NB4 (cell line): ENCODE measurements around the gene STX19.

Experiments
- MYC ChIP-seq: IDR thresholded peaks from 2 replicates; pipeline ENCODE4 v1.6.1; 2011; ENCODE audit warnings: low read depth, low read length
- POLR2A ChIP-seq: IDR thresholded peaks from 2 replicates; pipeline ENCODE4 v1.6.1; 2011; ENCODE audit warnings: mild to moderate bottlenecking; ENCODE audit not compliant: insufficient read length; ENCODE audit errors: extremely low read depth
- TF ChIP-seq, protein P1 (sequence below): IDR thresholded peaks from one replicate; pipeline ENCODE4 v1.5.1; 2012; ENCODE audit warnings: low read depth, low read length

- TF ChIP-seq, protein P1, sequence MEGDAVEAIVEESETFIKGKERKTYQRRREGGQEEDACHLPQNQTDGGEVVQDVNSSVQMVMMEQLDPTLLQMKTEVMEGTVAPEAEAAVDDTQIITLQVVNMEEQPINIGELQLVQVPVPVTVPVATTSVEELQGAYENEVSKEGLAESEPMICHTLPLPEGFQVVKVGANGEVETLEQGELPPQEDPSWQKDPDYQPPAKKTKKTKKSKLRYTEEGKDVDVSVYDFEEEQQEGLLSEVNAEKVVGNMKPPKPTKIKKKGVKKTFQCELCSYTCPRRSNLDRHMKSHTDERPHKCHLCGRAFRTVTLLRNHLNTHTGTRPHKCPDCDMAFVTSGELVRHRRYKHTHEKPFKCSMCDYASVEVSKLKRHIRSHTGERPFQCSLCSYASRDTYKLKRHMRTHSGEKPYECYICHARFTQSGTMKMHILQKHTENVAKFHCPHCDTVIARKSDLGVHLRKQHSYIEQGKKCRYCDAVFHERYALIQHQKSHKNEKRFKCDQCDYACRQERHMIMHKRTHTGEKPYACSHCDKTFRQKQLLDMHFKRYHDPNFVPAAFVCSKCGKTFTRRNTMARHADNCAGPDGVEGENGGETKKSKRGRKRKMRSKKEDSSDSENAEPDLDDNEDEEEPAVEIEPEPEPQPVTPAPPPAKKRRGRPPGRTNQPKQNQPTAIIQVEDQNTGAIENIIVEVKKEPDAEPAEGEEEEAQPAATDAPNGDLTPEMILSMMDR, result no peak
- no peak for TF ChIP-seq MYC
- TF ChIP-seq POLR2A, result no peak
These were observed 8.1 kb downstream of the STX19 start for GRCh38 chr3:94020293-94020692.
